ENCODE data around the gene OR52E5. TPM values are rescaled to one million over a fixed set of nuclear protein-coding genes. Genes with fewer than 3 reads are reported as not detected.

The OR52E5 gene
- total RNA-seq, 1 experiment from 2014 or later: not detected

DNA sequence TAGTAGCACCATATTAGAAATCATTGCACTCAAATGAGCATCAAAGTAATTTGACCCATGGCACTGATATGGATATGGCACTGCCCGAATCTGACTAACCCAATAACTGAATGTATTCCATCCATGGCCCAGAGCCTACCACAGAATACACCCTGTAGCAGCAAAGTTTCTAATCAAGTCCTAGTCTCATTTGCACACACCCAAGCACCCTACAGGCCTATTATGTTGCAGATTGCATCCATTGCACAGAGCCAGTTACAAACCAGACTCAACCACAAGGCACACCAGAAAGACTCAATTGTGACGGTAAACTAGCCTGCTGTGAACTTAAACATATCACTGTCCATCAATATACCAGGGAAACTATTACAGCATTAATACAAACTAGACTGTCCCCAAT is 6.5 kb downstream of the OR52E5 start:
- Histone ChIP-seq H3K4me3 (ENCODE audit: low read depth in 2 of 2, low read length in 2 of 2) (no peak overlapping the region), H3K4me1 (ENCODE audit: control insufficient read depth, insufficient read depth, low read length) (no peaks in the 10 kb centered on the region), H3K9me3 (ENCODE audit: control insufficient read depth, insufficient read depth, low read depth, low read length) (no peaks in the 10 kb centered on the region), H3K27me3 (ENCODE audit: control insufficient read depth, insufficient read depth, low read length) (no peaks in the 10 kb centered on the region), H3K36me3 (ENCODE audit: control insufficient read depth, insufficient read depth, low read length) (no peaks in the 10 kb centered on the region), H3K27ac (ENCODE audit: low read length) (no peak overlapping the region)
- DNase-seq (ENCODE audit: low read depth, low spot score): no peak
- ATAC-seq: no peak
- in situ Hi-C loops (cut with HindIII; ENCODE audit: low pct_unique_long_range_greater_than_20kb, low sequenced_read_pairs) (no loop called here), intact Hi-C loops (cut with micrococcal nuclease; ENCODE audit: unreplicated experiment) (no loop called here)
- POLR2A ChIA-PET: no interaction called here
- BruUV-seq (replicated peaks): no TSS peak
- TF ChIP-seq POLR2AphosphoS5 (IDR thresholded peaks at IDR 0.05; ENCODE audit: low read depth, low read length): no peak
- TF ChIP-seq, protein P1, sequence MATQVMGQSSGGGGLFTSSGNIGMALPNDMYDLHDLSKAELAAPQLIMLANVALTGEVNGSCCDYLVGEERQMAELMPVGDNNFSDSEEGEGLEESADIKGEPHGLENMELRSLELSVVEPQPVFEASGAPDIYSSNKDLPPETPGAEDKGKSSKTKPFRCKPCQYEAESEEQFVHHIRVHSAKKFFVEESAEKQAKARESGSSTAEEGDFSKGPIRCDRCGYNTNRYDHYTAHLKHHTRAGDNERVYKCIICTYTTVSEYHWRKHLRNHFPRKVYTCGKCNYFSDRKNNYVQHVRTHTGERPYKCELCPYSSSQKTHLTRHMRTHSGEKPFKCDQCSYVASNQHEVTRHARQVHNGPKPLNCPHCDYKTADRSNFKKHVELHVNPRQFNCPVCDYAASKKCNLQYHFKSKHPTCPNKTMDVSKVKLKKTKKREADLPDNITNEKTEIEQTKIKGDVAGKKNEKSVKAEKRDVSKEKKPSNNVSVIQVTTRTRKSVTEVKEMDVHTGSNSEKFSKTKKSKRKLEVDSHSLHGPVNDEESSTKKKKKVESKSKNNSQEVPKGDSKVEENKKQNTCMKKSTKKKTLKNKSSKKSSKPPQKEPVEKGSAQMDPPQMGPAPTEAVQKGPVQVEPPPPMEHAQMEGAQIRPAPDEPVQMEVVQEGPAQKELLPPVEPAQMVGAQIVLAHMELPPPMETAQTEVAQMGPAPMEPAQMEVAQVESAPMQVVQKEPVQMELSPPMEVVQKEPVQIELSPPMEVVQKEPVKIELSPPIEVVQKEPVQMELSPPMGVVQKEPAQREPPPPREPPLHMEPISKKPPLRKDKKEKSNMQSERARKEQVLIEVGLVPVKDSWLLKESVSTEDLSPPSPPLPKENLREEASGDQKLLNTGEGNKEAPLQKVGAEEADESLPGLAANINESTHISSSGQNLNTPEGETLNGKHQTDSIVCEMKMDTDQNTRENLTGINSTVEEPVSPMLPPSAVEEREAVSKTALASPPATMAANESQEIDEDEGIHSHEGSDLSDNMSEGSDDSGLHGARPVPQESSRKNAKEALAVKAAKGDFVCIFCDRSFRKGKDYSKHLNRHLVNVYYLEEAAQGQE (IDR thresholded peaks at IDR 0.05; ENCODE audit: insufficient read depth in 1 of 2, low read depth in 2 of 2, low read length in 1 of 2): no peak
- TF ChIP-seq, protein P2, sequence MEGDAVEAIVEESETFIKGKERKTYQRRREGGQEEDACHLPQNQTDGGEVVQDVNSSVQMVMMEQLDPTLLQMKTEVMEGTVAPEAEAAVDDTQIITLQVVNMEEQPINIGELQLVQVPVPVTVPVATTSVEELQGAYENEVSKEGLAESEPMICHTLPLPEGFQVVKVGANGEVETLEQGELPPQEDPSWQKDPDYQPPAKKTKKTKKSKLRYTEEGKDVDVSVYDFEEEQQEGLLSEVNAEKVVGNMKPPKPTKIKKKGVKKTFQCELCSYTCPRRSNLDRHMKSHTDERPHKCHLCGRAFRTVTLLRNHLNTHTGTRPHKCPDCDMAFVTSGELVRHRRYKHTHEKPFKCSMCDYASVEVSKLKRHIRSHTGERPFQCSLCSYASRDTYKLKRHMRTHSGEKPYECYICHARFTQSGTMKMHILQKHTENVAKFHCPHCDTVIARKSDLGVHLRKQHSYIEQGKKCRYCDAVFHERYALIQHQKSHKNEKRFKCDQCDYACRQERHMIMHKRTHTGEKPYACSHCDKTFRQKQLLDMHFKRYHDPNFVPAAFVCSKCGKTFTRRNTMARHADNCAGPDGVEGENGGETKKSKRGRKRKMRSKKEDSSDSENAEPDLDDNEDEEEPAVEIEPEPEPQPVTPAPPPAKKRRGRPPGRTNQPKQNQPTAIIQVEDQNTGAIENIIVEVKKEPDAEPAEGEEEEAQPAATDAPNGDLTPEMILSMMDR (IDR thresholded peaks at IDR 0.05): no peak
- no peak for TF ChIP-seq TCF7L2 (IDR thresholded peaks at IDR 0.05; ENCODE audit: low read depth, low read length)
- no peak for TF ChIP-seq SIN3A (IDR thresholded peaks at IDR 0.05; ENCODE audit: borderline replicate concordance, insufficient read depth, low read depth, low read length)
- CTCF ChIA-PET: no interaction called here

- Histone ChIP-seq H3K27me3 (ENCODE audit: control insufficient read depth, insufficient read depth, low read length) (no peaks in the 10 kb centered on the region), H3K4me3 (ENCODE audit: low read depth in 2 of 2, low read length in 2 of 2) (no peak overlapping the region), H3K36me3 (ENCODE audit: control insufficient read depth, insufficient read depth, low read length) (no peaks in the 10 kb centered on the region), H3K9me3 (ENCODE audit: control insufficient read depth, insufficient read depth, low read depth, low read length) (no peaks in the 10 kb centered on the region), H3K4me1 (ENCODE audit: control insufficient read depth, insufficient read depth, low read length) (no peaks in the 10 kb centered on the region), H3K27ac (ENCODE audit: low read length) (no peak overlapping the region)
- intact Hi-C loops (cut with micrococcal nuclease; ENCODE audit: unreplicated experiment) (no loop called here), in situ Hi-C loops (cut with HindIII; ENCODE audit: low pct_unique_long_range_greater_than_20kb, low sequenced_read_pairs) (no loop called here)
- TF ChIP-seq SIN3A (IDR thresholded peaks at IDR 0.05; ENCODE audit: borderline replicate concordance, insufficient read depth, low read depth, low read length): no peak
- TF ChIP-seq TCF7L2 (IDR thresholded peaks at IDR 0.05; ENCODE audit: low read depth, low read length): no peak
- TF ChIP-seq, protein P2 (IDR thresholded peaks at IDR 0.05): no peak
- no peak for TF ChIP-seq POLR2AphosphoS5 (IDR thresholded peaks at IDR 0.05; ENCODE audit: low read depth, low read length)
- TF ChIP-seq, protein P1 (IDR thresholded peaks at IDR 0.05; ENCODE audit: insufficient read depth in 1 of 2, low read depth in 2 of 2, low read length in 1 of 2): no peak
- BruUV-seq (replicated peaks): no TSS peak
- DNase-seq (ENCODE audit: low read depth, low spot score): no peak
- CTCF ChIA-PET: no interaction called here
- POLR2A ChIA-PET: no interaction called here
- no peak for ATAC-seq
Observed at GRCh38 chr11:5910540-5910939, 17.5 kb downstream of the OR52E5 start.

All from Panc1 (cell line).